Mesenchymal stem cell (in vitro differentiated cells and primary cell): ENCODE results near the gene LGALS7B.
"Not testable (repeated sequence)": the region's sequence is repeated elsewhere in the genome, so short reads cannot be mapped to it uniquely, and the experiment has no call there.

Experiments used
- DNase-seq: peaks from one replicate; pipeline ENCODE4 v3.0.0-alpha.2; 2013
- H2AFZ ChIP-seq: one replicate; pipeline ENCODE4 v1.6.1; 2013; ENCODE audit warnings: low read depth, mild to moderate bottlenecking, control low read depth, inconsistent platforms, low read length, moderate library complexity
- H2AK5ac ChIP-seq: 2 replicates; pipeline ENCODE4 v1.6.1; 2013; ENCODE audit warnings: low read length, moderate library complexity, mild to moderate bottlenecking, inconsistent platforms; ENCODE audit not compliant: severe bottlenecking
- H2BK120ac ChIP-seq: one replicate; pipeline ENCODE4 v1.6.1; 2013; ENCODE audit warnings: low read depth, mild to moderate bottlenecking, inconsistent platforms, low read length, moderate library complexity
- H2BK12ac ChIP-seq, 2 experiments: one replicate each; pipeline ENCODE4 v1.6.1; 2013; ENCODE audit warnings: inconsistent platforms in 2 of 2, low read length in 2 of 2, mild to moderate bottlenecking in 2 of 2, moderate library complexity in 2 of 2, control low read depth in 1 of 2
- H2BK15ac ChIP-seq: one replicate; pipeline ENCODE4 v1.6.1; 2013; ENCODE audit warnings: mild to moderate bottlenecking, low read depth, inconsistent platforms; ENCODE audit not compliant: poor library complexity, severe bottlenecking
- H2BK5ac ChIP-seq: 2 replicates; pipeline ENCODE4 v1.6.1; 2013; ENCODE audit warnings: low read depth, mild to moderate bottlenecking, low read length, control low read depth, inconsistent platforms; ENCODE audit not compliant: poor library complexity, severe bottlenecking
- H3K14ac ChIP-seq, 2 experiments: one replicate each; pipeline ENCODE4 v1.6.1; 2013; ENCODE audit warnings: inconsistent platforms in 2 of 2, low read length in 2 of 2, control low read depth in 1 of 2, mild to moderate bottlenecking in 1 of 2, moderate library complexity in 1 of 2
- H3K18ac ChIP-seq, 2 experiments: one replicate each; pipeline ENCODE4 v1.6.1; 2013; ENCODE audit warnings: inconsistent platforms in 2 of 2, low read length in 2 of 2, control low read depth in 1 of 2, low read depth in 1 of 2, mild to moderate bottlenecking in 1 of 2
- H3K23ac ChIP-seq, 2 experiments: one replicate each; pipeline ENCODE4 v1.6.1; 2013; ENCODE audit warnings: inconsistent platforms in 2 of 2, low read length in 2 of 2, mild to moderate bottlenecking in 2 of 2, moderate library complexity in 2 of 2, control low read depth in 1 of 2
- H3K27ac ChIP-seq: 2 replicates; pipeline ENCODE4 v1.5.1; 2013; ENCODE audit warnings: mild to moderate bottlenecking, moderate library complexity, low read length, control low read depth, inconsistent platforms; ENCODE audit not compliant: poor library complexity, severe bottlenecking
- H3K27me3 ChIP-seq, 2 experiments: 2 replicates each; pipeline versions ENCODE4 v1.6.1 to v1.7.0; 2013; ENCODE audit warnings: low read length in 2 of 2, mild to moderate bottlenecking in 2 of 2, moderate library complexity in 2 of 2, control low read depth in 1 of 2, inconsistent platforms in 1 of 2; ENCODE audit not compliant: control insufficient read depth in 1 of 2, insufficient read depth in 1 of 2
- H3K36me3 ChIP-seq, 2 experiments: 2 replicates each; pipeline versions ENCODE4 v1.6.1 to v1.7.0; 2013; ENCODE audit warnings: low read length in 2 of 2, control low read depth in 1 of 2, inconsistent platforms in 1 of 2, low read depth in 1 of 2, mild to moderate bottlenecking in 1 of 2; ENCODE audit not compliant: insufficient read depth in 2 of 2, control insufficient read depth in 1 of 2
- H3K4ac ChIP-seq, 2 experiments: one replicate each; pipeline ENCODE4 v1.6.1; 2013; ENCODE audit warnings: inconsistent platforms in 2 of 2, low read length in 2 of 2, mild to moderate bottlenecking in 2 of 2, moderate library complexity in 2 of 2, control low read depth in 1 of 2, low read depth in 1 of 2
- H3K4me1 ChIP-seq: 2 replicates; pipeline ENCODE4 v1.6.1; 2013; ENCODE audit warnings: low read depth, low read length, control low read depth; ENCODE audit not compliant: control insufficient read depth, insufficient read depth
- H3K4me2 ChIP-seq: 2 replicates; pipeline ENCODE4 v1.6.1; 2013; ENCODE audit warnings: low read length, mild to moderate bottlenecking, inconsistent platforms; ENCODE audit not compliant: poor library complexity, severe bottlenecking
- H3K4me3 ChIP-seq, 2 experiments: 2 replicates each; pipeline versions ENCODE4 v1.5.1 to v1.7.0; 2013; ENCODE audit warnings: low read length in 2 of 2, mild to moderate bottlenecking in 2 of 2, control low read depth in 1 of 2, low read depth in 1 of 2; ENCODE audit not compliant: insufficient read depth in 1 of 2
- H3K79me1 ChIP-seq: replicated peaks from 2 replicates; pipeline ENCODE4 v1.6.1; 2013; ENCODE audit warnings: mild to moderate bottlenecking, control low read depth, low read length, inconsistent platforms; ENCODE audit not compliant: poor library complexity, severe bottlenecking
- H3K9ac ChIP-seq: 2 replicates; pipeline ENCODE4 v1.7.0; 2013; ENCODE audit warnings: mild to moderate bottlenecking, low read length, moderate library complexity
- H3K9me3 ChIP-seq: 2 replicates; pipeline ENCODE4 v1.7.0; 2013; ENCODE audit warnings: mild to moderate bottlenecking, low read length; ENCODE audit not compliant: control insufficient read depth
- H4K8ac ChIP-seq: one replicate; pipeline ENCODE4 v1.6.1; 2013; ENCODE audit warnings: inconsistent platforms, mild to moderate bottlenecking, low read length, moderate library complexity
- H4K91ac ChIP-seq: one replicate; pipeline ENCODE4 v1.6.1; 2013; ENCODE audit warnings: mild to moderate bottlenecking, low read length, inconsistent platforms
- WGBS: methylation state at CpG from one replicate; pipeline ENCODE4 v1.1.7; 2013; ENCODE audit warnings: mixed read lengths; 5-methylcytosine and 5-hydroxymethylcytosine counted together

LGALS7B gene

GRCh38 chr19:38812841-38813320 lies 23.9 kb downstream of the LGALS7B start, which contains the start of gene LGALS4:
LGALS4 (minus strand) TSS chr19:38812945; CDS start chr19:38812886, 59 bp downstream.
- H3K27me3 ChIP-seq, result no peaks in the 10 kb centered on the region

GRCh38 chr19:38813323-38813722 lies 24.3 kb downstream of the LGALS7B start:
- Histone ChIP-seq H3K4me1 (peaks cover 6% of the 10 kb centered on the region), H2BK15ac (no peak overlapping the region), H3K79me1 (peaks cover 4% of the 10 kb centered on the region), H3K9me3 (no peaks in the 10 kb centered on the region), H3K4me2 (no peak overlapping the region), H3K9ac (no peak overlapping the region), H2BK120ac (no peak overlapping the region), H4K91ac (no peak overlapping the region), H3K36me3 (peaks cover 28 to 36% of the 10 kb centered on the region in 2 experiments), H3K4ac (no peak overlapping the region), H3K4me3 (no peak overlapping the region), H3K23ac (no peak overlapping the region), H2BK5ac (no peak overlapping the region), H3K18ac (no peak overlapping the region), H2AK5ac (no peak overlapping the region), H3K14ac (no peak overlapping the region), H3K27ac (no peak overlapping the region), H2BK12ac (no peak overlapping the region), H4K8ac (no peak overlapping the region), H2AFZ (no peak overlapping the region), H3K27me3 (no peaks in the 10 kb centered on the region)
- no peak for DNase-seq
- 96% methylated on average over 4 of the region's 6 CpGs for WGBS

More at GRCh38 chr19:38812841-38813320, 23.9 kb downstream of the LGALS7B start, which contains the start of gene LGALS4:
- Histone ChIP-seq H2AK5ac (no peak within 1 kb of the TSS), H3K27ac (no peak within 1 kb of the TSS), H4K8ac (no peak within 1 kb of the TSS), H2BK15ac (no peak within 1 kb of the TSS), H3K9me3 (no peaks in the 10 kb centered on the region), H3K4ac (no peak within 1 kb of the TSS), H2AFZ (no peak within 1 kb of the TSS), H3K4me1 (peaks cover 6% of the 10 kb centered on the region), H2BK5ac (no peak within 1 kb of the TSS), H3K18ac (no peak within 1 kb of the TSS), H4K91ac (no peak within 1 kb of the TSS), H2BK120ac (no peak within 1 kb of the TSS), H3K4me3 (no peak within 1 kb of the TSS), H2BK12ac (no peak within 1 kb of the TSS), H3K36me3 (peaks cover 28 to 31% of the 10 kb centered on the region in 2 experiments), H3K23ac (no peak within 1 kb of the TSS), H3K4me2 (no peak within 1 kb of the TSS), H3K79me1 (no peaks in the 10 kb centered on the region), H3K9ac (no peak within 1 kb of the TSS), H3K14ac (no peak within 1 kb of the TSS)
- DNase-seq, result no peak
- WGBS, result 91% methylated on average over 13 of the region's 15 CpGs

- H4K8ac ChIP-seq, H2AK5ac ChIP-seq, H3K27me3 ChIP-seq, H2BK12ac ChIP-seq, H3K79me1 ChIP-seq, H3K23ac ChIP-seq, H3K18ac ChIP-seq, H3K9ac ChIP-seq, H2AFZ ChIP-seq, H3K4me2 ChIP-seq, H4K91ac ChIP-seq, H2BK5ac ChIP-seq, H2BK15ac ChIP-seq, DNase-seq, H3K9me3 ChIP-seq, H3K4me1 ChIP-seq, H3K4ac ChIP-seq, H3K27ac ChIP-seq, H3K14ac ChIP-seq, H3K4me3 ChIP-seq, H2BK120ac ChIP-seq: not testable (repeated sequence)
- 100% methylated on average over 1 of the region's 2 CpGs for WGBS
- H3K36me3 ChIP-seq, result peaks cover 28 to 38% of the 10 kb centered on the region in 2 experiments
These were observed 24.9 kb downstream of the LGALS7B start for GRCh38 chr19:38813932-38814331.

GRCh38 chr19:38815059-38816001 lies 26.3 kb downstream of the LGALS7B start:
- H3K79me1 ChIP-seq, result peaks cover 7% of the 10 kb centered on the region
- H3K27me3 ChIP-seq, result no peaks in the 10 kb centered on the region
- peaks cover 5% of the 10 kb centered on the region for H3K4me1 ChIP-seq
- no peaks in the 10 kb centered on the region for H3K9me3 ChIP-seq
- H4K91ac ChIP-seq, result no peak overlapping the region
- H2BK12ac ChIP-seq, result no peak overlapping the region
- H3K27ac ChIP-seq, result no peak overlapping the region
- H3K4me2 ChIP-seq, result no peak overlapping the region
- no peak overlapping the region for H2AK5ac ChIP-seq
- 95% methylated on average over 34 of the region's 34 CpGs for WGBS
- no peak overlapping the region for H3K23ac ChIP-seq
- peaks cover 32 to 45% of the 10 kb centered on the region in 2 experiments for H3K36me3 ChIP-seq
- DNase-seq, result no peak
- no peak overlapping the region for H2BK120ac ChIP-seq
- H2BK5ac ChIP-seq, result no peak overlapping the region
- no peak overlapping the region for H3K4ac ChIP-seq
- no peak overlapping the region for H3K14ac ChIP-seq
- no peak overlapping the region for H2AFZ ChIP-seq
- no peak overlapping the region for H3K18ac ChIP-seq
- H3K9ac ChIP-seq, result no peak overlapping the region
- H4K8ac ChIP-seq, result no peak overlapping the region
- H3K4me3 ChIP-seq, result no peak overlapping the region
- no peak overlapping the region for H2BK15ac ChIP-seq
